HG02588 (cell line): ENCODE measurements around the gene ATP6V1B1.
"Not testable (repeated sequence)": the region's sequence is repeated elsewhere in the genome, so short reads cannot be mapped to it uniquely, and the experiment has no call there.

Experiments used
- ATAC-seq: cut with Tn5 transposase; IDR thresholded peaks from one replicate; pipeline ENCODE4 v1.9.1; 2021; ENCODE audit warnings: mild to moderate bottlenecking, moderate library complexity; ENCODE audit not compliant: unreplicated experiment

ATP6V1B1 gene

DNA sequence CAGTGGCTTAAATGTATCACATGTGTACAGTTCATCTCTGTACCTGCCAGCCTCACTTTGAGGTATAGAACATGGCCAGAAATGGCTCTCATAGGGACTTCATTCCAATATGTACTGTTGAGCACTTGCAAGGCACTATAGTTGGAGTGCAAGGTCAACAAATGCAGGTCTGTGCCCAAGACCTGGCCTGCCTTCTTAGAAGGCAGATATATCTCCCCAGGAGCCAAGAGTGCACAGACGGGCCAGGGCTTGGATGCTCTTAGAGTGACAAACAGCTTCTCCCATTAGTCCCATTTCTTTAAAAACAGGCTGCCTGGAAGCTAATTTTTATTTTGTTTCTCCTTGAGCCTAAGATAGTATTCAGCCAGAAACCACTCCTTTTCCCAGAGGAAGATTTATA lies 51.7 kb downstream of the ATP6V1B1 start:
- ATAC-seq = no peak

DNA sequence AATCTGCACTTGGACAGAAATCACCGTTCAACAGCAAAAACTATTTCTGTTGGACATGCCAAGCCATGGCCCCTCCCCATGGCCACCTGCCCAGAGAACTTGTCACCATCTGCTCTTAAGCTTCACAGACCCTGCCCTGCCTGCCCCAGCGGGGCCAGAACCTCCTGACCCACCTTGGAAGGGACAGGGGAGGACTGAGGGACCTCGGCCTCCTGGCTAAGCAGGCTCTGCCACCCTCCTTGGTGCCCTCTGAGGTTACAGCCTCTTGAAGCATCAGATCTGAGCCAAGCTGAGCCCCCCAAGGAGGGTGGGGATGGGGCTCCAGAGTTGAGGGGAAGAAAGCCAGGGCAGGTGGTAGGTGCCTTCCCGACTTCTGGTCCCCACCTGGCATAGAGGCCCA lies 52.5 kb downstream of the ATP6V1B1 start:
- no peak for ATAC-seq

DNA sequence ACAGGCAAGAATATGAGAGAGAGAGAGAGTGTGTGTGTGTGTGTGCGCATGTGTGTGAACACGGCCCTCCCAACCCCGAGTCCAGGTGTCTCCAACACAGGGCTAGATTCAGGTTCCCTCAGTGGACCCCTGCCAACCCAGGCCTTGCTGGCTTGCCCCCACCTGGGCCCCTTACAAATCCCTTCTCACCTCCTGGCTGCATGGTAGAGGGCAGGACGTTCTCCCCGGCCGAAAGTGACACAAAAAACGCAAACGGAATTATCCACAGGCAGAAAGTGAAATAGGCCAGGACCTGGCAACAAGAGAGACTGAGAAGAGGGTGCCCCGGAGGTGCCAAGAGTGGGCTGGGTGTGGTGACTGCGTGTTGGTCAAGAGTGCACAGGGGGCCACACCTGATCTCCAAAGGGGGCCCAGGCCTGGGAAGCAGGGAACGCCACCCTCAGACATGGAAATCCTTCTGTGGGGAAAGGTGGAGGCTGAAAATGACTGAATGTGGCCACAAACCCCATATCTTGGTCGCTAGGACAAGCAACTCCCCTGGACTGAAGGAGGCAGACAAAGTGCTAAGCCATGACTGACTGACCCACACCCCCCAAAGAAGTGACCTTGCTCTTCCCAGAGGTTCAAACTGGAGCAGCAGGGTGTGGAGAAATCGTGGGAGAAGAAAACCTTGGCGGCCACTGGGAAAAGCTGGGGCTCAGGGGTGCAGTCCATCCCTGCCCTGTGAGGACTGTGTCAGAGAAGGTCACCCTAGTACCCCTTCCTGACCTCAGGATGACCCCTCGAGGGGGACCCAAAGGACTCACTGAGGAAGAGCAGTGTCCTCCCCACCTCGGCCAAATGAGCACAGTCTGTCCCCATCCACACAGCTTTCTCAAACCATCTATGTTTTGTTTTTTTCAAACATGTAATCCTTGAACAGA lies 53.3 kb downstream of the ATP6V1B1 start:
- no peak for ATAC-seq

DNA sequence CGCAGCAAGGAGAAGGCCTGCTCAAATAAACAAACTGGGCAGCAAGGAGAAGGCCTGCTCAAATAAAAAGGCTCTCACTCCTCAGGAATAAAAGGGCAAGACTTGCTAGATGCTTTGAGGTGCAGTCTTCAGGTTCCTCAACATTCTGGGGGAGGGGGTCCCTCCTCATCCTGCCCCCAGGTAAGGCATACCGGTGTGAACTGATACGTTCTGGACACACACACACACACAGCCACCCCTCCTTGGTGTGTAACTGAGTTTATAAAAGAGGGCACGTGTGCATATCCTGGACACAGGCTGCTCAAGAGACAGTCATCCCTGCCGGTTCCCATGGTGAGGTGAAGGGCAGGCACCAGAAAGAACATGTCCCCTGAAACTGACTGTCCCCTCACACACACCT lies 54.5 kb downstream of the ATP6V1B1 start:
- ATAC-seq = no peak

DNA sequence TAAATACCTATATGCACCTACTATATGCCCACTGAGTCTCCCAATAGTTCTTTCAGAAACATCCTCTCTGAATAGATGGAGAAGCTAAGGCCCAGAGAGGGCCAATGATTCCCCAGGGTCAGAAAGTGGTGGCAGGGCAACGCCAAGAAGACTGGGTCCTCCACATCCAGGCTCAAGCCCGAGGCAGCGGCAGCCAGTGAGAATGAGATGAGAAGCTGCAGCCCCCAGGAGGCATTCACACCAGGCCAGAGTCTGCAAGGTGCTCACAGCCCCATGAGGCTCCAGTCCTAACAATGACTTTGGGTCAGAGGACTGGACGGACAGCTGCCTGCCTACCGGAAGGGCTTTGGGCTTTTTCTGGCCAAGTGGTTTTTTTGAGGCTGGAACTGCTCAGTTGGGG lies 55.4 kb downstream of the ATP6V1B1 start:
- ATAC-seq = no peak

DNA sequence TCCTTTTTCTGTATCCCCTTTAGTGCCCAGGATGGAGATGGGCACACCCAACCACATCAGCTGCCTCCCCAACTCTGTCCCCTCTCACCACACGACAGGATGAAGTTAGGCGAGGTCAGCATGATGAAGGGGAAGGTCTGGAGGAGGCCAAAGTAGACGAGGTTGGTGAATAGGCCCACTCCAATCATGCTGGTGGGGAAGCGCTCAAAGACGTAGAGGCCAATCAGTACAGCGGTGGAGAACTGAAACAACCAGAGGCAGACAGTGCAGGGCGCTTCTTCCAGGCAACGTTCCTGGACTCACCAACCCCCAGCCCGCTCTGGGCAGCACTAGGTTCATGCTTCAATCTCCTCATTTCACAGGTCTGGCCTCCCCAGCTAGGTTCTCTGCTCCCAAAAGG lies 56.0 kb downstream of the ATP6V1B1 start:
- no peak for ATAC-seq

DNA sequence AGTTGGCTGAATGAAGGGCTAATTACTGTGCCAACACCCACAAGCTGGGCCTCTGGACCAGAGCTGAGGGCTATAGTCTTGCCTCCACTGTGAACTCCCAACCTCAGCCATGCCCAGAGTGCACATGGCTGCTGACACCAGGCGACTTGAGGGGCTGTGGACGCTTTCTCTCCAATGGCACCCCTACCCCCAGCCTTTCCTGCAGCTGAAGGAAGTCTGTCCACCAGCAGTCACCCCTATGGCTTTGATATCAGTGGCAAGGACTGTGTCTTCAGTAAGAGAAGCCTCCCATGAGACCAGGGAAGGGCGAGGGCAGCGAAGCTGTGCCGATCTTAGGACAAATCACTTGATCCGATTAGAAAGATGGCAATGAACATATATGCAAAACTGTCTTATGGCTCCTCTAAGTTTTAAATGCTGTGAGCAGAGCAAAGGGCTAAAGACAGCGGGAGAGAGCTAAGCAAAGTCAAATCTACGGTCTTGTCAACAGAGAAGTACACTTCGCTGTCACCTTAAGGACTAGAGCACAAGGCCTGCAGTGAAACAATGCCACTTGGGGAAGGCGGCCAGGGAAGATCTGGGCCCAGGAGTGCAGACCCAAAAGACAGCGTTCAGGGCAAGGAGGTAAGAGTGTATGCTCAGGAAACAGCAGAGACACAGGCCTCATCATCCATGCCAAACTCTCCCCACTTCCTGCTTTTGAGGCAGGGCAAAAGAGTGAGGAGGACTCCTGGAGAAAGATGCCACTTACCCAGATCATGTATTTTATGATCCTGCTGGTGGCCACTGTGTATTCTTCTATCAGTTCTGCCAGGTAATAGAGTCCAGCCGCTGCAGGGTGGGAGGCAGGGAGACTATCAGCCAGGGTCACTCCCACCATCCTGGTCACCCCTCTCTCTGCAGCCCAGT lies 57.5 kb downstream of the ATP6V1B1 start:
- ATAC-seq = no peak

DNA sequence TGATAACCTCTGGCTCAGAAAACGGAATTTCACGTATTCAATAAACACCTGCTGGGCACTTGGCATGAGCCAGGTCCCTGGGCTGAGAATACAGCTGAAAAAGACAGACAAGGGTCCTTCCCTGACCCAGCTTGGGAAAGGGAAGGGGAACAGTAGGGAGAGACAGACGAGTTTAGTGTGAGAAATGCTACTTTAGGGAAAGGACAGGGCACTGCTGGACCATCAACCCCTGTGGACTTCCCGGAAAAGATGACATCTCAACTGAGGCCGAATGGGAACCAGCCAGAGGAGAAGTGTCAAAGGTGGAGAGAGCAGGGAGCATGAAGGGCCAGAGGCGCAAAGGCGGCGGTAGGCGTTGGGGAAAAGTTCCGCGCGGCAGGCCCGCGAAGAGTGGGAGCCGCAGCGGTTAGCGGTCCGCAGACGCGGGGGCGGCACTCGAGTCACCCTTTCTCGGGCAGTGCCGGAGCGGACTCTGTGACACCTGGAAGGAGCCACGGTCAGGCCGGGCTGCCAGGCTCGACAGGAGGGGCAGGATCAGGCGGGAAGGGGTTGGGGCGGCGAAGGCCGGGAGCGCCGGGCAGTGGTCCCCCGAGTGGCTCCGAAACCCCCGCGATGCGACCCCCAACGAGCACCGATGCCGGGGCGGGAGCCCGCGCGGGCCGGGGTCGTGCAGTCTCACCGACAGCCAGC lies 58.5 kb downstream of the ATP6V1B1 start:
- ATAC-seq = peak; percentile 21

DNA sequence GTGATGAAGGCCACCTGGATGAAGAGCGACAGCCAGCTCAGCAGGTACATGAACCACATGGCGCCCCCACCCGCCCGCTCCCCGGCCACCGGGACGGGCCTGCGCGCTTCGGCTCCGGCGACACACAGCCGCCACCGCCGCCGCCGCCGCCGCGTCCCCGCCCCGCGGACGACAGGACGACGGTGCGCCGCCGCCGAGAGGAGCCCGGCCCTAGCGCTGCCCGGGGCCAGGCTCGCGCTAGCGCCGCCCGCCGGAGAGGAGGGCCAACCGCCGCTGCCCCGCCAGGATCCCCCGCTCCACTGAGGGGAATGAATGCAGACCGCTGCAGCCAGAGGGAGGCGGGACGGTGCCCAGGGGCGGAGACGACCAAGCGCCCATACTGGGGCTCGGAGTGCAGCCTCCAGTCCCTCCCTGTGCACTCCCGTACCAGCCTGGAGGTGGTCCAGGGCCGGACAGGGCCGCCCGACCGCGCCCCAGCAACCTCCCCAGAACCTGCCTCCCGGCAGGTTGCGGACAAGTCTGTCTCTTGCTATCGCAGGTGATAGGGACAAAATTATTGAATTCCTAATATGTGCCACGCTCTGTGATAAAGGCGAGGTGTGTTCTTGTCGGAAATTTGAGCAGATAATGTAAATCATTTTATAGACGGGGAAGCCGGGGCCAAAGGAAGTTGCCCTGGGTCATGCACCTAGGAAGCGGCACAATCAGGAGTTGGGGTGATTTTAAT lies 59.2 kb downstream of the ATP6V1B1 start, which contains the start of gene TEX261:
Gene TEX261, minus strand, starts transcription at position 175 of the 727 bp plus-strand sequence. Its CDS starts 116 bp downstream, at position 59.
- peak; percentile 97 for ATAC-seq

DNA sequence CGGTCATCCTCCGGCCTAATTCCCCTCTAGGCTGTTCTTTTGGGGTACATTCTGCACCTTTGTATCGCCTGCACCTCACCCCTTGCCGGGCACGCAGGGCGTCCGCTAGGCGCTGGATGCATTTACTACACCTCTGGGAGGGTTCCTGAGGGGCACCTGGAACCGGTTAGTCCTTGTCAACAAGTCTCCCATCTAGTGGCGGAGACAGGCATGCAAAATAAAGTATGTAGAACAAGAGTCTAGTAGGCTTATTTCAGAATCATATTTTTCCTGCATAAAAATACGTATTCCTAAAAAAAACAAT lies 59.7 kb downstream of the ATP6V1B1 start:
- peak; percentile 42 for ATAC-seq

DNA sequence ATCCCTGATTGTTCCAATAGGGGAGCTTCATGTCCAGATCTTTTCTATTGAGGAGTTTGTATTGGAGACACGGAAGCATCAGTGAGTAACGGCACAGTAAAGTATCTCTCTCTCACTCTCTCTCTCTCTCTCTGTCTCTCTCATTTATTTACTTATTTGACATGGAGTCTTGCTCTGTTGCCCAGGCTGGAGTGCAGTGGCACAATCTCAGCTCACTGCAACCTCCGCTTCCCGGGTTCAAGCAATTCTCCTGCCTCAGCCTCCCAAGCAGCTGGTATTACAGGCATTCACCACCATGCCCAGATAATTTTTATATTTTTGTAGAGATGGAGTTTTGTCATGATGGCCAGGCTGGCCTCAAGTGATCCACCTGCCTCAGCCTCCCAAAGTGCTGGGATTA lies 63.2 kb downstream of the ATP6V1B1 start:
- not testable (repeated sequence) for ATAC-seq

DNA sequence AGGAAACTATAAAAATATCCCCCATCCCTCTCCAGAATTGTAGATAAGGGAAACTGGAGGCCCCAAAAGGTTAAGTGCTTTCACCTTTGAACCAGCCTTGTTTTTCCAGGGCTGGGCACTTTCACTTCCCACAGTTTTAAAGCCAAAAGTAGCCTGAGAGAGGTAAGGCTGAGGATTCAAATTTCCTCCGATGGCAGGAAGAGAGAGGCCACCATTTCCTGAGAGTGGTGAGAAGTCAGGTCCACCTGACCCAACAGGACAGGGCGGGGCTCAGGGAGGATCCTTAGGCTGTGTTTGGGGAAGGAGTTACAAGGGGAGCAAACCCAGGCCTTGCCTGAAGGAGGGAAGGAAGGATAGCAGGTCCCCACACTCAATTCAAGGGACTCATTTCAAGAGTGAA lies 63.7 kb downstream of the ATP6V1B1 start:
- no peak for ATAC-seq

DNA sequence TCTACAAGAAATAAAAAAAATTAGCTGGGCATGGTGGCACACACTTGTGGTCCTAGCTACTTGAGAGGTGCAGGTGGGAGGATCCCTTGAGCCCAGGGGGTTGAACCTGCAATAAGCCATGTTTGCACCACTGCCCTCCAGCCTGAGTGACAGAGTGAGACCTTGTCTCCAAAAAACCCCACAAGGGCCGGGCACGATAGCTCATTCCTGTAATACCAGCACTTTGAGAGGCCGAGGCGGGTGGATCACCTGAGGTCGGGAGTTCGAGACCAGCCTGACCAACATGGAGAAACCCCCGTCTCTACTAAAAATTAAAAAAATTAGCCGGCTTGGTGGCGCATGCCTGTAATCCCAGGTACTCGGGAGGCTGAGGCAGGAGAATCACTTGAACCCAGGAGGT lies 64.2 kb downstream of the ATP6V1B1 start:
- ATAC-seq = not testable (repeated sequence)

DNA sequence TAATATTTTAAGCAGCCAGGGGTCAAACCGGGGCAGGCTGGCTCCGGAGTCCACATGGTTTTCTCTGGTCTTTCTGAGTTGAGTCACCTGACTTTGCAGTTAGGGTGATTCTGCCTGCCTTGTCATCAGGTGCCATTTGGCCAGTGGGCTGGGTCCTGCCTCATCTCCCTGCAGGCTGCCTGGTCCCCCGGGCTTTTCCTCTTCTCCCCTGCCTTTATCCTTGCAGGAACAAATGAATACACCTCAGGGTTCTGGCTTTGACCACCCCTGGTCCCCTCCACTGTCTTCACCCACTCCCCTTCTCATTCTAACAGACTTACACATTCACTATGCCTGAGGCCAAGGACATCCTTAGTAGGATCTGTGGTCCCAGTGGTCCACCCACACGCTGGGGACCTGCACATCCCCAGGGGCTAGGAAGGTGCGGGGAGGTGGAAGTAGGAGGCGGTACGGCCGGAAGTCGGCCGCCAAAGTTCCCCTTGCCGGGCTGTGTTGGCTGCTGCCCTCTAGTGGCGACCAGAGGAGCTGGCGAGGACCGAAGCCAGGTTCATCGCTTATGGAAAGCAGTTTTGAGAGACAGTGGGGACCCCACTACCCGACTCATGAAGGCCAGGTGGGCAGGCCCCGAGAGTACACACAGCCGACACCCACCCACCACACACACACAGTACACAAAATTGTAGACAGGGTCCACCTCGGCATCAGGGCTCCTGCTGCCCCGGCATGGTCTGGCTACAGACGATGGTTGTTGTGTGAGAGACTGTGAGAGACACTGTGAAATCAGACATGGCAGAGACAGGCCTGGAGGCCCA lies 65.3 kb downstream of the ATP6V1B1 start:
- peak; percentile 95 for ATAC-seq

DNA sequence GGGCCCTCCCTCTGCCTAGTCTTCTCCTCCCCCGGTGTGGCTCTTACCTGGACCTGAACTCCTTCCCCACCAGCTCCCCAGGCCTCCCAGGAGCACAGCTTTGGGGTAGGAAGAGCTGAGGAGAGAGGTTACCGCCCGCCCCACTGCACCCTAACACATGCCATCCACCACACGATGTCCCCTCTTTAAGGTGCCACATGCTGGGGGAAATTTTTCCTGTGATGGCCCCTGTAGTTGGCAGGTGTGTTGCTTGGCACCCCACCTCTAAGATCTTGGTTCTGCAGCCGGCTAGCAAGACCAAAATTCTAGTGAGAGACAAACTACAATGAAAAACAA lies 65.9 kb downstream of the ATP6V1B1 start:
- ATAC-seq = no peak

DNA sequence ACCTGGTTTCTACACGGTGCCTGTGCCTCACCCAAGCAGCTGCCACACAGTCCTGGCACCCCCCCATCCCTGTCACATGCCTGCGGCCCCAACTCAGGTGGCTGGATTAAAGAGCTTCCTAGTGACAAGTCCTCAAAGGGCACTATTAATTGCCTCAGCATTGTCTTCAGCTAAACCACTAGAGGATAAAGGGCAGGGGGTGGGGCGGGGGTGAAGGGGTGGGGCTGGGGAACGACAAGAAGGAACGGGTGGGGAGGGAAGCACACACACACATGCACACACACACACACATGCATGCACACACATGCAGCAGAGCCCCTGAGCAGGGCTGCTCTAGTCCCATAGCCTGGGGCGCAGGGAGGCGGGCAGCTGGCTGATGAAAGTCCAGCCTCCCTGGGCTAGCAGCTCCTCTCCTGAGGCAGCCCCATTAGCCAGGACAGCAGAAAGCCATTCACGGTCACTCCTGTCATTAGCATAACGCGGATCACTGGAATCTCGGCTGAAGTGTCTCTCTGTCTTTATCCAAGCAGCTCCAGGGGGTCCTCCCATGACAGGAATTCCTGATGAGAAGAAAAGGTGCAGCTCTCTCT lies 66.4 kb downstream of the ATP6V1B1 start:
- no peak for ATAC-seq

DNA sequence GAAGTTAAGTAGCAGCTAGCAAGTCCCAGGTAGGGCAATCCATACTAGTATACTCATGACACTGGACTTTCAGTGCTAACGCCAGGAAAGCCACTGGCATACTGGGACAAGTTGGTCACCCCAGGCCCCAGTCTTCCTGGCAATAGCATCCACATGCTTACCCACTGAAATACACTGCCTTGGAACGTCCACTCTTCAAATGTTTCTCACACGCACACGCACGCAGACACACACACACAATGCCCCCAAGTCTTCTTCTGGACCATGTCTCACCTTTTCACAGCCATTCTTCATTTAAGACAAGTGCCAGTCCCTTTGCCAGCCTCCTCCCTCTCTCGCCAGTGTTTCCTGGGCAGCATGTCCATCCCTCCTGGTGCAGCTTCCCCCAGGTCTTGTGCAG lies 67.7 kb downstream of the ATP6V1B1 start:
- no peak for ATAC-seq

DNA sequence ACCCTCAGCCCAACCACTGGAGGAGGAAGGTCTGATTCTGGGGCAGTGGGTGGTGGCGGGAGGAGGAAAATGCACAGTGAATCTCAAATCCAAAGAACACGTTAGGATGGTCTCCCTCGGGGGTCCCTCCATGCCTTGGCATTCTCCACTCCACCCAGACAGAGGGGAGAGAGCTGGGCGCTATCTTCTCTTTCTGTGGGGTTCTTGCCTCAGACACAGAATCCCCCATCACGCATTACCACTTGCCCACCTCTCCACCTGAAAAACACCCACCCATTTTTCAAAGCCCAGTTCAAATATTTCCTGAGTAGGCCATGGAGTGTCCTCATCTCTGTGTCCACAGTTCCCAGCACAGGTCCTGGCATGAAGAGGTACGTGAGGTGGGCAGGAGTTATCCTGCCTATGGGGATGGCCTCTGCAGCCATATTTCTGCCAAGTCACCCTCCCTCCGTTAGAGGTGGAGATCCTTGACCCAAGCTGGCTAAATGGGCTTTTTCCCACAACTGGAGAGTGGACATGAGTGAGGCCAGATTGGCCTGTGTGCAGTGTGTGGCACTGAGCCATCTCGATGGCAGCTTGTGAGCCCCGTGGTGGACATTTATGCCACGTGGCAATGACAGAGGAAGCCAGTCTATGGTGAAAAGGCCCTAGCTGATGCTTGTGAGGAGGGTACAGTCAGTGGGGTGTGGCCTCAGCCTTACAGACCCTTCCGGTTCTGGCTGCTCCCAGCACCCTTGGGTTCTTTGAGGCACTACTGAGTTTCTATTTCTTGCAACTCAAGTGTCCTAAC lies 68.5 kb downstream of the ATP6V1B1 start:
- no peak for ATAC-seq

DNA sequence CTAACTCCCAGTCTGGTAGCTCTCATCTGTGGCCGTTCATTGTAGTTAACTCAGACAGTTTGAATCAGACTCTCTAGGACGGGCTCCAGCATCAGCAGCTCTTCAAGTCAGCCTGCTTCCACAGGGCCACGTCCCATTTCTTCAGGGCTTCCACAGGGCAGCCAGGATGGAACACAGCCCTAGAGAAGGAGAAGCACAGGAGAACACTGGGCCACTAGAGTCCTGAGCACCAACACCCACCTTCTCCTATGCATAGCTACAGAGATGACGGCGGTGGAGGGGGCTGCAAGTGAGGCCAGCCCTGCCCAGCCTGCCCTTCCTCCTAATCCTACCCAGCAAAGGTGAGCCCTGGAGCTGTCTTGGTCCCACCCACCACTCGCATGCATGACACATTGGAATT lies 69.2 kb downstream of the ATP6V1B1 start:
- ATAC-seq = no peak
